Ishikawa (cell line): ENCODE measurements around the gene PLD1.

Experiments used
- CEBPB ChIP-seq: IDR thresholded peaks from 2 replicates; pipeline ENCODE4 v1.6.1; 2012
- CREB1 ChIP-seq: IDR thresholded peaks from 2 replicates; pipeline ENCODE4 v1.6.1; 2012; ENCODE audit warnings: low read depth
- EGR1 ChIP-seq: IDR thresholded peaks from 2 replicates; pipeline ENCODE4 v1.6.1; 2012
- EP300 ChIP-seq: IDR thresholded peaks from 2 replicates; pipeline ENCODE4 v1.6.1; 2012; ENCODE audit warnings: borderline replicate concordance
- FOXM1 ChIP-seq: IDR thresholded peaks from 2 replicates; pipeline ENCODE4 v1.6.1; 2012; ENCODE audit warnings: low read depth, borderline replicate concordance
- RAD21 ChIP-seq: IDR thresholded peaks from 2 replicates; pipeline ENCODE4 v1.6.1; 2012; ENCODE audit warnings: low read depth
- TAF1 ChIP-seq: IDR thresholded peaks from 2 replicates; pipeline ENCODE4 v1.6.1; 2012; ENCODE audit warnings: low read depth, mild to moderate bottlenecking
- TCF12 ChIP-seq: IDR thresholded peaks from 2 replicates; pipeline ENCODE4 v1.6.1; 2012; ENCODE audit warnings: low read depth
- TEAD4 ChIP-seq: IDR thresholded peaks from 2 replicates; pipeline ENCODE4 v1.6.1; 2012
- YY1 ChIP-seq: IDR thresholded peaks from 2 replicates; pipeline ENCODE4 v1.6.1; 2012; ENCODE audit warnings: low read depth
- ZBTB7A ChIP-seq: IDR thresholded peaks from 2 replicates; pipeline ENCODE4 v1.6.1; 2012; ENCODE audit warnings: low read depth
- TF ChIP-seq, protein P1 (sequence below): IDR thresholded peaks from 2 replicates; pipeline ENCODE4 v1.6.1; 2012; ENCODE audit warnings: low read depth, mild to moderate bottlenecking
- TF ChIP-seq, protein P2 (sequence below): IDR thresholded peaks from 2 replicates; pipeline ENCODE4 v1.6.1; 2012
- TF ChIP-seq, protein P3 (sequence below): IDR thresholded peaks from 2 replicates; pipeline ENCODE4 v1.6.1; 2012

DNA sequence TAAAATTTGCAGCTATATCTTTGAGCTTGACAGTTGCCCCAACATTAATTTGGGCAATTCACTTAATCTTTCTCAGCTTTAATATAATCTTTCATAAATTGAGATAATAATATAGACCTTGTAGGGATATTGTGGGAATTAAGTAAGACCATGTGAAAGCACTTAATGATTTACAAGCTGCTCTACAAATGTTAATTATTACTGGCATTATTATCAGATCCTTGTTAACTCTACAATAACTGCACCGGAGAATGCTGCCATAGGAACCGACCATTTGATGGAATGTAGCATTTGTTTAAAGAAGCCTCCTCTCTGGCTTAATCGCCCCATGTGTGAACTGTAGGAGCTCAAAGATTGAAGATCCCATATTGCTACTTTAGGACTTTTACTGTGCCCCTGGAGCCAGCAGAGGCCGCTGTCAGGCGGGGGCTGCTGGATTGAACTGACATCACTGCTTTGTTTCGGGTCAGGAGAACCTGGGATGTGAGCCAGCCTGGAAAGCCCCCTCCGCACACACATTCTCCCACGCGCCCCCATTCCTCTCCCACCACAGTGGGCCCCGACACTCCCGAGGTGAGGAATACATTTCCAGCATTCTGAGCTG, 195.9 kb downstream of the PLD1 start:
- TF ChIP-seq YY1 (no peak), TCF12 (no peak), EP300 (no peak), TAF1 (no peak), RAD21 (peak; percentile 21), CEBPB (no peak), EGR1 (no peak), TEAD4 (no peak), CREB1 (no peak), ZBTB7A (no peak), FOXM1 (no peak)
- TF ChIP-seq, protein P1, sequence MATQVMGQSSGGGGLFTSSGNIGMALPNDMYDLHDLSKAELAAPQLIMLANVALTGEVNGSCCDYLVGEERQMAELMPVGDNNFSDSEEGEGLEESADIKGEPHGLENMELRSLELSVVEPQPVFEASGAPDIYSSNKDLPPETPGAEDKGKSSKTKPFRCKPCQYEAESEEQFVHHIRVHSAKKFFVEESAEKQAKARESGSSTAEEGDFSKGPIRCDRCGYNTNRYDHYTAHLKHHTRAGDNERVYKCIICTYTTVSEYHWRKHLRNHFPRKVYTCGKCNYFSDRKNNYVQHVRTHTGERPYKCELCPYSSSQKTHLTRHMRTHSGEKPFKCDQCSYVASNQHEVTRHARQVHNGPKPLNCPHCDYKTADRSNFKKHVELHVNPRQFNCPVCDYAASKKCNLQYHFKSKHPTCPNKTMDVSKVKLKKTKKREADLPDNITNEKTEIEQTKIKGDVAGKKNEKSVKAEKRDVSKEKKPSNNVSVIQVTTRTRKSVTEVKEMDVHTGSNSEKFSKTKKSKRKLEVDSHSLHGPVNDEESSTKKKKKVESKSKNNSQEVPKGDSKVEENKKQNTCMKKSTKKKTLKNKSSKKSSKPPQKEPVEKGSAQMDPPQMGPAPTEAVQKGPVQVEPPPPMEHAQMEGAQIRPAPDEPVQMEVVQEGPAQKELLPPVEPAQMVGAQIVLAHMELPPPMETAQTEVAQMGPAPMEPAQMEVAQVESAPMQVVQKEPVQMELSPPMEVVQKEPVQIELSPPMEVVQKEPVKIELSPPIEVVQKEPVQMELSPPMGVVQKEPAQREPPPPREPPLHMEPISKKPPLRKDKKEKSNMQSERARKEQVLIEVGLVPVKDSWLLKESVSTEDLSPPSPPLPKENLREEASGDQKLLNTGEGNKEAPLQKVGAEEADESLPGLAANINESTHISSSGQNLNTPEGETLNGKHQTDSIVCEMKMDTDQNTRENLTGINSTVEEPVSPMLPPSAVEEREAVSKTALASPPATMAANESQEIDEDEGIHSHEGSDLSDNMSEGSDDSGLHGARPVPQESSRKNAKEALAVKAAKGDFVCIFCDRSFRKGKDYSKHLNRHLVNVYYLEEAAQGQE, result no peak
- TF ChIP-seq, protein P2, sequence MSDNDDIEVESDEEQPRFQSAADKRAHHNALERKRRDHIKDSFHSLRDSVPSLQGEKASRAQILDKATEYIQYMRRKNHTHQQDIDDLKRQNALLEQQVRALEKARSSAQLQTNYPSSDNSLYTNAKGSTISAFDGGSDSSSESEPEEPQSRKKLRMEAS, result no peak
- TF ChIP-seq, protein P3, sequence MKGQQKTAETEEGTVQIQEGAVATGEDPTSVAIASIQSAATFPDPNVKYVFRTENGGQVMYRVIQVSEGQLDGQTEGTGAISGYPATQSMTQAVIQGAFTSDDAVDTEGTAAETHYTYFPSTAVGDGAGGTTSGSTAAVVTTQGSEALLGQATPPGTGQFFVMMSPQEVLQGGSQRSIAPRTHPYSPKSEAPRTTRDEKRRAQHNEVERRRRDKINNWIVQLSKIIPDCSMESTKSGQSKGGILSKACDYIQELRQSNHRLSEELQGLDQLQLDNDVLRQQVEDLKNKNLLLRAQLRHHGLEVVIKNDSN, result no peak
